H9 (cell line): ENCODE measurements around the gene EMX2. TPM values are rescaled to one million over a fixed set of nuclear protein-coding genes. Genes with fewer than 3 reads are reported as not detected.

Experiments
- DNase-seq: peaks from one replicate; pipeline ENCODE4 v3.0.0-alpha.2; 2017
- H2AFZ ChIP-seq: one replicate; pipeline ENCODE4 v1.6.1; 2013; ENCODE audit warnings: mild to moderate bottlenecking, low read length, control low read depth, moderate library complexity
- H2AK5ac ChIP-seq: 2 replicates; pipeline ENCODE4 v1.6.1; 2013; ENCODE audit warnings: low read length, control low read depth, mixed read lengths; ENCODE audit not compliant: insufficient read length
- H2BK120ac ChIP-seq: one replicate; pipeline ENCODE4 v1.6.1; 2013; ENCODE audit warnings: low read depth, mild to moderate bottlenecking, low read length, control low read depth, inconsistent platforms; ENCODE audit not compliant: poor library complexity, severe bottlenecking
- H2BK12ac ChIP-seq: 2 replicates; pipeline ENCODE4 v1.6.1; 2013; ENCODE audit warnings: low read length, control low read depth, mixed read lengths, low read depth; ENCODE audit not compliant: insufficient read length
- H2BK15ac ChIP-seq: 2 replicates; pipeline ENCODE4 v1.6.1; 2013; ENCODE audit warnings: low read depth, low read length, control low read depth
- H2BK20ac ChIP-seq: one replicate; pipeline ENCODE4 v1.6.1; 2013; ENCODE audit warnings: low read depth, mild to moderate bottlenecking, low read length, control low read depth, inconsistent platforms; ENCODE audit not compliant: poor library complexity, severe bottlenecking
- H2BK5ac ChIP-seq: 2 replicates; pipeline ENCODE4 v1.6.1; 2013; ENCODE audit warnings: low read length, control low read depth, mixed read lengths; ENCODE audit not compliant: insufficient read length
- H3K14ac ChIP-seq: 2 replicates; pipeline ENCODE4 v1.6.1; 2013; ENCODE audit warnings: low read length, control low read depth; ENCODE audit not compliant: insufficient read depth
- H3K18ac ChIP-seq: 2 replicates; pipeline ENCODE4 v1.6.1; 2013; ENCODE audit warnings: low read depth, mild to moderate bottlenecking, mixed read lengths, low read length, control low read depth; ENCODE audit not compliant: insufficient read length
- H3K23ac ChIP-seq: 2 replicates; pipeline ENCODE4 v1.6.1; 2013; ENCODE audit warnings: low read length, control low read depth, mixed read lengths, low read depth; ENCODE audit not compliant: insufficient read length
- H3K23me2 ChIP-seq: 2 replicates; pipeline ENCODE4 v1.6.1; 2013; ENCODE audit warnings: low read depth, mild to moderate bottlenecking, mixed read lengths, low read length, control low read depth; ENCODE audit not compliant: insufficient read length, poor library complexity, severe bottlenecking
- H3K27ac ChIP-seq: 2 replicates; pipeline ENCODE4 v1.5.1; 2013; ENCODE audit warnings: low read length, control low read depth, mixed read lengths, low read depth; ENCODE audit not compliant: insufficient read length
- H3K27me3 ChIP-seq: 2 replicates; pipeline ENCODE4 v1.6.1; 2013; ENCODE audit warnings: low read length, control low read depth, inconsistent platforms; ENCODE audit not compliant: insufficient read depth
- H3K4ac ChIP-seq: 2 replicates; pipeline ENCODE4 v1.6.1; 2013; ENCODE audit warnings: low read depth, mild to moderate bottlenecking, control low read depth, inconsistent platforms, low read length, moderate library complexity
- H3K4me1 ChIP-seq: 2 replicates; pipeline ENCODE4 v1.6.1; 2013; ENCODE audit warnings: low read length, control low read depth, inconsistent platforms; ENCODE audit not compliant: insufficient read depth
- H3K4me2 ChIP-seq: 2 replicates; pipeline ENCODE4 v1.6.1; 2013; ENCODE audit warnings: low read length, control low read depth, mixed read lengths; ENCODE audit not compliant: insufficient read length, insufficient read depth
- H3K56ac ChIP-seq: 2 replicates; pipeline ENCODE4 v1.6.1; 2013; ENCODE audit warnings: low read depth, mild to moderate bottlenecking, mixed read lengths, low read length, control low read depth; ENCODE audit not compliant: insufficient read length
- H3K79me1 ChIP-seq: 2 replicates; pipeline ENCODE4 v1.6.1; 2013; ENCODE audit warnings: low read depth, mild to moderate bottlenecking, moderate library complexity, low read length, control low read depth, inconsistent platforms; ENCODE audit not compliant: insufficient read depth, poor library complexity, severe bottlenecking
- H3K79me2 ChIP-seq: 2 replicates; pipeline ENCODE4 v1.6.1; 2013; ENCODE audit warnings: low read length, control low read depth, inconsistent platforms; ENCODE audit not compliant: insufficient read depth
- H3K9ac ChIP-seq: 2 replicates; pipeline ENCODE4 v1.6.1; 2013; ENCODE audit warnings: low read length, control low read depth, mixed read lengths; ENCODE audit not compliant: insufficient read length; ENCODE audit errors: extremely low read depth
- H3K9me3 ChIP-seq: one replicate; pipeline ENCODE4 v1.6.1; 2013; ENCODE audit warnings: low read depth, low read length, inconsistent platforms; ENCODE audit not compliant: control insufficient read depth
- H3T11ph ChIP-seq: one replicate; pipeline ENCODE4 v1.6.1; 2013; ENCODE audit warnings: mild to moderate bottlenecking, low read length, control low read depth, inconsistent platforms
- H4K20me1 ChIP-seq: one replicate; pipeline ENCODE4 v1.6.1; 2013; ENCODE audit not compliant: control insufficient read depth, insufficient read length, insufficient read depth
- H4K5ac ChIP-seq: 2 replicates; pipeline ENCODE4 v1.6.1; 2013; ENCODE audit warnings: low read depth, mild to moderate bottlenecking, mixed read lengths, low read length, control low read depth; ENCODE audit not compliant: insufficient read length
- H4K8ac ChIP-seq: replicated peaks from 2 replicates; pipeline ENCODE4 v1.6.1; 2013; ENCODE audit warnings: low read length, control low read depth, mixed read lengths, low read depth; ENCODE audit not compliant: insufficient read length
- H4K91ac ChIP-seq: 2 replicates; pipeline ENCODE4 v1.6.1; 2013; ENCODE audit warnings: low read depth, mild to moderate bottlenecking, moderate library complexity, mixed read lengths, low read length, control low read depth; ENCODE audit not compliant: insufficient read length
- H3K27ac Mint-ChIP-seq, 3 experiments: 2 replicates in 2 of 3; 3 replicates in 1 of 3; pipeline ENCODE4 v1.8.0; 2020 to 2021; ENCODE audit warnings: mixed read lengths in 3 of 3, mild to moderate bottlenecking in 1 of 3, moderate library complexity in 1 of 3
- H3K27me3 Mint-ChIP-seq: 2 replicates; pipeline ENCODE4 v1.8.0; 2021; ENCODE audit warnings: low read depth, mild to moderate bottlenecking, moderate library complexity, mixed read lengths
- H3K36me3 Mint-ChIP-seq, 3 experiments: 2 replicates in 2 of 3; 3 replicates in 1 of 3; pipeline ENCODE4 v1.8.0; 2020 to 2021; ENCODE audit warnings: low read depth in 3 of 3, mixed read lengths in 3 of 3; ENCODE audit not compliant: insufficient read depth in 1 of 3
- H3K4me1 Mint-ChIP-seq, 2 experiments: 2 replicates each; pipeline ENCODE4 v1.8.0; 2020; ENCODE audit warnings: mixed read lengths in 2 of 2
- H3K4me3 Mint-ChIP-seq, 2 experiments: 2 replicates in 1 of 2; 3 replicates in 1 of 2; pipeline ENCODE4 v1.8.0; 2020 to 2021; ENCODE audit warnings: mild to moderate bottlenecking in 2 of 2, mixed read lengths in 2 of 2, moderate library complexity in 1 of 2
- H3K9me3 Mint-ChIP-seq, 2 experiments: 2 replicates in 1 of 2; 3 replicates in 1 of 2; pipeline ENCODE4 v1.8.0; 2020; ENCODE audit warnings: mild to moderate bottlenecking in 2 of 2, mixed read lengths in 2 of 2, moderate library complexity in 1 of 2
- CTCF ChIP-seq: fragments of 200-600 bp; sonication (generic); conservative IDR thresholded peaks from 3 replicates; pipeline ENCODE4 v1.8.0; 2021; ENCODE audit warnings: antibody characterized with exemption, mild to moderate bottlenecking
- WGBS: extraction: QIAGEN DNeasy Blood & Tissue Kit; methylation state at CpG from one replicate; pipeline ENCODE4 v1.1.7; 2013; ENCODE audit warnings: missing lambda C conversion rate, low lambda C conversion rate, mixed read lengths; ENCODE audit not compliant: insufficient read length; ENCODE audit errors: extremely low coverage; 5-methylcytosine and 5-hydroxymethylcytosine counted together
- total RNA-seq: library from RNA; stranded (reverse); gene quantifications from 2 replicates; pipeline ENCODE4 v1.2.1, GENCODE V29; 2021

Gene EMX2
- total RNA-seq, 1 experiment from 2014 or later: not detected

- H2BK5ac ChIP-seq: no peak overlapping the region
- no peaks in the 10 kb centered on the region for H3K79me1 ChIP-seq
- no peak overlapping the region for H3K18ac ChIP-seq
- no peak overlapping the region for H4K5ac ChIP-seq
- Mint-ChIP-seq H3K27me3 (peaks cover 60% of the 10 kb centered on the region), H3K4me1 (peaks cover 14 to 17% of the 10 kb centered on the region in 2 experiments), H3K9me3 (no peaks in the 10 kb centered on the region; a peak in 1 of 5 replicates), H3K4me3 (no peak overlapping the region), H3K36me3 (no peaks in the 10 kb centered on the region; a peak in 1 of 7 replicates), H3K27ac (no peak overlapping the region; a peak in 1 of 7 replicates)
- H4K8ac ChIP-seq: no peak overlapping the region
- no peaks in the 10 kb centered on the region for H4K20me1 ChIP-seq
- no peak overlapping the region for H3T11ph ChIP-seq
- H3K9ac ChIP-seq: no peak overlapping the region
- H4K91ac ChIP-seq: no peak overlapping the region
- H3K23ac ChIP-seq: no peak overlapping the region
- H2AK5ac ChIP-seq: no peak overlapping the region
- no peak overlapping the region for H2BK15ac ChIP-seq
- no peak overlapping the region for H3K27ac ChIP-seq
- H3K4me2 ChIP-seq: no peak overlapping the region
- H3K4me1 ChIP-seq: no peaks in the 10 kb centered on the region
- no peak overlapping the region for H2BK12ac ChIP-seq
- no CpG with 5 or more reads among the region's 2 CpGs for WGBS
- TF ChIP-seq CTCF: no peak
- H3K14ac ChIP-seq: no peak overlapping the region
- H3K27me3 ChIP-seq: peaks cover 9% of the 10 kb centered on the region; the same call in 1 of the 2 replicates
- H2BK20ac ChIP-seq: no peak overlapping the region
- H2BK120ac ChIP-seq: no peak overlapping the region
- no peak overlapping the region for H3K56ac ChIP-seq
- H2AFZ ChIP-seq: no peak overlapping the region
- no peaks in the 10 kb centered on the region for H3K9me3 ChIP-seq
- DNase-seq: no peak
- H3K23me2 ChIP-seq: no peaks in the 10 kb centered on the region
- no peaks in the 10 kb centered on the region for H3K79me2 ChIP-seq
- no peak overlapping the region for H3K4ac ChIP-seq
Observed at GRCh38 chr10:117560942-117561341, 18.4 kb downstream of the EMX2 start.
